Stomach (tissue), 4 donors: ENCODE measurements around the gene RASA3.

Source experiments
- POLR2A ChIP-seq, 4 donors: fragments of 450-650 bp; IDR thresholded peaks; one replicate each; pipeline ENCODE4 v1.6.1; 2016; ENCODE audit warnings: antibody characterized with exemption in 4 of 4, control low read depth in 2 of 4, mild to moderate bottlenecking in 1 of 4, moderate library complexity in 1 of 4
- POLR2AphosphoS5 ChIP-seq, 3 donors: sonication (generic); formaldehyde crosslinking; IDR thresholded peaks; one replicate each; pipeline ENCODE4 v1.6.1; 2016; ENCODE audit warnings: antibody characterized with exemption in 3 of 3
- TF ChIP-seq, protein P1 (sequence below), 7 experiments: fragments of 450-650 bp in 4 of 7; fragments of 200-600 bp in 3 of 7; sonication (generic) in 3 of 7; IDR thresholded peaks; one replicate each; pipeline ENCODE4 v1.5.1; 2016 to 2019; ENCODE audit warnings: antibody characterized with exemption in 7 of 7, control low read depth in 2 of 7, mild to moderate bottlenecking in 1 of 7

GRCh38 chr13:114035186-114035582 lies 97.2 kb downstream of the RASA3 start:
- TF ChIP-seq, protein P1, sequence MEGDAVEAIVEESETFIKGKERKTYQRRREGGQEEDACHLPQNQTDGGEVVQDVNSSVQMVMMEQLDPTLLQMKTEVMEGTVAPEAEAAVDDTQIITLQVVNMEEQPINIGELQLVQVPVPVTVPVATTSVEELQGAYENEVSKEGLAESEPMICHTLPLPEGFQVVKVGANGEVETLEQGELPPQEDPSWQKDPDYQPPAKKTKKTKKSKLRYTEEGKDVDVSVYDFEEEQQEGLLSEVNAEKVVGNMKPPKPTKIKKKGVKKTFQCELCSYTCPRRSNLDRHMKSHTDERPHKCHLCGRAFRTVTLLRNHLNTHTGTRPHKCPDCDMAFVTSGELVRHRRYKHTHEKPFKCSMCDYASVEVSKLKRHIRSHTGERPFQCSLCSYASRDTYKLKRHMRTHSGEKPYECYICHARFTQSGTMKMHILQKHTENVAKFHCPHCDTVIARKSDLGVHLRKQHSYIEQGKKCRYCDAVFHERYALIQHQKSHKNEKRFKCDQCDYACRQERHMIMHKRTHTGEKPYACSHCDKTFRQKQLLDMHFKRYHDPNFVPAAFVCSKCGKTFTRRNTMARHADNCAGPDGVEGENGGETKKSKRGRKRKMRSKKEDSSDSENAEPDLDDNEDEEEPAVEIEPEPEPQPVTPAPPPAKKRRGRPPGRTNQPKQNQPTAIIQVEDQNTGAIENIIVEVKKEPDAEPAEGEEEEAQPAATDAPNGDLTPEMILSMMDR (IDR thresholded peaks at IDR 0.05): no peak
- no peak for TF ChIP-seq POLR2A (IDR thresholded peaks at IDR 0.05)
- no peak for TF ChIP-seq POLR2AphosphoS5 (IDR thresholded peaks at IDR 0.05)
